SK-N-SH (cell line): Measurements from ENCODE around the gene TACO1. TPM values are rescaled to one million over a fixed set of nuclear protein-coding genes. Genes with fewer than 3 reads are reported as not detected.

Source experiments
- CTCF ChIA-PET: fragments of 300-600, 350-600 bp; formaldehyde crosslinking; extraction: SDS; loops from one replicate; lab custom pipeline; 2021; lab: Yijun Ruan, JAX
- POLR2A ChIA-PET: fragments of 350-600 bp; sonication (Branson Sonifier 250); formaldehyde crosslinking; extraction: SDS; loops from one replicate; lab custom pipeline; 2020; ENCODE audit warnings: antibody characterized with exemption, inconsistent platforms; lab: Yijun Ruan, JAX
- DNase-seq: peaks from one replicate; pipeline ENCODE4 v3.0.0; 2012
- H2AFZ ChIP-seq: fragments of 200-600 bp; sonication (generic); 2 replicates; pipeline ENCODE4 v1.8.1; 2016; ENCODE audit warnings: antibody characterized with exemption, mild to moderate bottlenecking, low read depth
- H3F3A ChIP-seq: fragments of 200-600 bp; sonication (generic); replicated peaks from 2 replicates; pipeline ENCODE3; 2016; ENCODE audit warnings: antibody characterized with exemption, mild to moderate bottlenecking; ENCODE audit not compliant: insufficient read depth
- H3K27ac ChIP-seq, 2 experiments: fragments of 200-500 bp in 1 of 2; fragments of 200-600 bp in 1 of 2; sonication (Bioruptor generic) in 1 of 2; sonication (generic), shearing (Covaris generic) in 1 of 2; 2 replicates each; pipeline versions ENCODE4 v1.5.1 to v1.6.1; 2014 to 2016; ENCODE audit warnings: low read depth in 2 of 2, inconsistent platforms in 1 of 2, low read length in 1 of 2, mild to moderate bottlenecking in 1 of 2, mixed read lengths in 1 of 2
- H3K27me3 ChIP-seq: fragments of 200-600 bp; sonication (generic), shearing (Covaris generic); 2 replicates; pipeline ENCODE4 v1.6.1; 2016; ENCODE audit warnings: mixed run types; ENCODE audit not compliant: insufficient read depth
- H3K36me3 ChIP-seq, 2 experiments: fragments of 200-500 bp in 1 of 2; fragments of 200-600 bp in 1 of 2; sonication (Bioruptor generic) in 1 of 2; sonication (generic) in 1 of 2; replicated peaks in 1 of 2; 2 replicates each; pipeline versions ENCODE3 to v1.5.1; 2014 to 2016; ENCODE audit warnings: low read length in 1 of 2, mild to moderate bottlenecking in 1 of 2; ENCODE audit not compliant: insufficient read depth in 2 of 2, control insufficient read depth in 1 of 2
- H3K4me1 ChIP-seq, 2 experiments: fragments of 200-500 bp in 1 of 2; fragments of 200-600 bp in 1 of 2; sonication (Bioruptor generic) in 1 of 2; sonication (generic), shearing (Covaris generic) in 1 of 2; 2 replicates each; pipeline versions ENCODE4 v1.5.1 to v1.6.1; 2014 to 2016; ENCODE audit warnings: low read depth in 1 of 2, low read length in 1 of 2, mixed run types in 1 of 2; ENCODE audit not compliant: insufficient read depth in 2 of 2, control insufficient read depth in 1 of 2
- H3K4me2 ChIP-seq: fragments of 200-600 bp; sonication (generic), shearing (Covaris generic); 2 replicates; pipeline ENCODE4 v1.6.1; 2017; ENCODE audit warnings: mixed run types
- H3K4me3 ChIP-seq, 2 experiments: fragments of 200-500 bp in 1 of 2; fragments of 200-600 bp in 1 of 2; sonication (Bioruptor generic) in 1 of 2; sonication (generic), shearing (Covaris generic) in 1 of 2; 2 replicates each; pipeline versions ENCODE4 v1.5.1 to v1.8.1; 2014 to 2016; ENCODE audit warnings: low read depth in 2 of 2, inconsistent platforms in 1 of 2, low read length in 1 of 2, mild to moderate bottlenecking in 1 of 2, mixed read lengths in 1 of 2, moderate library complexity in 1 of 2
- H3K79me2 ChIP-seq: fragments of 200-600 bp; sonication (generic); 2 replicates; pipeline ENCODE4 v1.8.1; 2017; ENCODE audit warnings: mild to moderate bottlenecking; ENCODE audit not compliant: insufficient read depth
- H3K9ac ChIP-seq: fragments of 200-600 bp; sonication (generic); 2 replicates; pipeline ENCODE4 v1.6.1; 2017; ENCODE audit warnings: mixed run types
- H3K9me2 ChIP-seq: fragments of 200-600 bp; sonication (generic); 2 replicates; pipeline ENCODE4 v1.6.1; 2017; ENCODE audit warnings: mixed run types
- H3K9me3 ChIP-seq: fragments of 200-600 bp; sonication (generic); 2 replicates; pipeline ENCODE4 v1.6.1; 2017; ENCODE audit warnings: mixed run types, mild to moderate bottlenecking, moderate library complexity
- H4K20me1 ChIP-seq: fragments of 200-600 bp; sonication (generic); 2 replicates; pipeline ENCODE4 v1.6.1; 2017; ENCODE audit warnings: mild to moderate bottlenecking, mixed run types; ENCODE audit not compliant: insufficient read depth
- CTCF ChIP-seq: fragments of 200-600 bp; sonication (generic); IDR thresholded peaks from 2 replicates; pipeline ENCODE4 v1.6.1; 2017; ENCODE audit warnings: antibody characterized with exemption, mild to moderate bottlenecking, moderate library complexity
- ELF1 ChIP-seq: IDR thresholded peaks from 2 replicates; pipeline ENCODE4 v1.4.0; 2012
- EZH2phosphoT487 ChIP-seq: fragments of 200-600 bp; sonication (generic); IDR thresholded peaks from 2 replicates; pipeline ENCODE4 v1.6.1; 2017; ENCODE audit warnings: low read depth, mixed run types, mild to moderate bottlenecking, antibody characterized with exemption, moderate library complexity, borderline replicate concordance
- FOSL2 ChIP-seq: IDR thresholded peaks from 2 replicates; pipeline ENCODE4 v1.4.0; 2012; ENCODE audit warnings: low read depth, mild to moderate bottlenecking, moderate library complexity, borderline replicate concordance
- GABPA ChIP-seq: IDR thresholded peaks from 2 replicates; pipeline ENCODE4 v1.4.0; 2012; ENCODE audit warnings: low read depth, mild to moderate bottlenecking
- IRF3 ChIP-seq: fragments of 150-350 bp; IDR thresholded peaks from 2 replicates; pipeline ENCODE4 v1.6.1; 2016; ENCODE audit warnings: mild to moderate bottlenecking, low read depth, low read length
- JUND ChIP-seq: IDR thresholded peaks from 2 replicates; pipeline ENCODE4 v1.4.0; 2012
- MAX ChIP-seq: IDR thresholded peaks from 2 replicates; pipeline ENCODE4 v1.4.0; 2012; ENCODE audit warnings: low read depth
- NFIC ChIP-seq: IDR thresholded peaks from 2 replicates; pipeline ENCODE4 v1.4.0; 2012; ENCODE audit warnings: borderline replicate concordance
- POLR2AphosphoS5 ChIP-seq: IDR thresholded peaks from 2 replicates; pipeline ENCODE4 v1.6.1; 2012; ENCODE audit warnings: low read depth, low read length
- SMC3 ChIP-seq: IDR thresholded peaks from 2 replicates; pipeline ENCODE4 v1.6.1; 2012; ENCODE audit warnings: low read depth, low read length, improper control_type of control experiment
- TAF1 ChIP-seq: IDR thresholded peaks from 2 replicates; pipeline ENCODE4 v1.6.1; 2012; ENCODE audit warnings: low read depth, mild to moderate bottlenecking, low read length, moderate library complexity, borderline replicate concordance
- TEAD4 ChIP-seq: IDR thresholded peaks from 2 replicates; pipeline ENCODE4 v1.4.0; 2012; ENCODE audit warnings: mild to moderate bottlenecking, borderline replicate concordance; ENCODE audit not compliant: insufficient read depth
- WGBS: methylation state at CpG from one replicate; pipeline ENCODE4 v1.1.6; 2017; ENCODE audit warnings: low lambda C conversion rate; 5-methylcytosine and 5-hydroxymethylcytosine counted together
- polyA plus RNA-seq, 3 experiments: library from polyadenylated mRNA; depleted of rRNA; stranded (reverse); fragments of >200 nt; gene quantifications; 2 replicates each; pipeline ENCODE4 v1.2.3, GENCODE V29; 2012

TACO1 gene
- polyA plus RNA-seq, 1 of the 3 experiments (the other 2 are of a cell fraction) = 37.9 TPM

GRCh38 chr17:63579633-63580032 is 21.1 kb upstream of the TACO1 start:
- no peaks in the 10 kb centered on the region for H3K9me3 ChIP-seq
- no peak overlapping the region for H3K9ac ChIP-seq
- POLR2A ChIA-PET = no interaction called here
- DNase-seq = no peak
- no peak overlapping the region for H3K4me2 ChIP-seq
- H3K4me1 ChIP-seq = no peaks in the 10 kb centered on the region; a peak in 1 of 4 replicates
- CTCF ChIA-PET = interaction anchor here (1.2 to 7.3 kb wide), 6 partner anchors 11 to 155 kb away, joined by 4 to 41 read pairs (median 4); no protein-coding TSS in a partner anchor
- TF ChIP-seq GABPA (no peak), CTCF (no peak), MAX (no peak), POLR2AphosphoS5 (no peak), IRF3 (no peak), EZH2phosphoT487 (no peak), SMC3 (no peak)
- TF ChIP-seq, all 33 proteins: peak for 0
- 94% methylated on average over 11 of the region's 11 CpGs for WGBS
- peaks cover 78% of the 10 kb centered on the region for H3K79me2 ChIP-seq
- peaks cover 44 to 48% of the 10 kb centered on the region in 2 experiments for H3K36me3 ChIP-seq
- no peaks in the 10 kb centered on the region for H3K9me2 ChIP-seq
- H3K27ac ChIP-seq = no peak overlapping the region
- no peaks in the 10 kb centered on the region for H3K27me3 ChIP-seq
- no peak overlapping the region for H2AFZ ChIP-seq
- H3K4me3 ChIP-seq = no peak overlapping the region
- H3F3A ChIP-seq = no peaks in the 10 kb centered on the region
- H4K20me1 ChIP-seq = peaks cover 49% of the 10 kb centered on the region

GRCh38 chr17:63587770-63588169 is 12.9 kb upstream of the TACO1 start:
- CTCF ChIA-PET = interaction anchor here (1.4 to 2.0 kb wide), 2 partner anchors 13 to 25 kb away, joined by 4 to 5 read pairs; no protein-coding TSS in a partner anchor
- WGBS = 95% methylated on average over 5 of the region's 5 CpGs
- no peaks in the 10 kb centered on the region for H4K20me1 ChIP-seq
- TF ChIP-seq TAF1 (no peak), ELF1 (no peak), NFIC (no peak), TEAD4 (no peak), FOSL2 (no peak), SMC3 (no peak), JUND (no peak)
- H3F3A ChIP-seq = peaks cover 8% of the 10 kb centered on the region
- no peaks in the 10 kb centered on the region for H3K9me3 ChIP-seq
- POLR2A ChIA-PET = no interaction called here
- H2AFZ ChIP-seq = no peak overlapping the region
- H3K27me3 ChIP-seq = no peaks in the 10 kb centered on the region
- DNase-seq = no peak
- H3K4me3 ChIP-seq = no peak overlapping the region
- peaks cover 70% of the 10 kb centered on the region in 2 experiments for H3K36me3 ChIP-seq
- no peak overlapping the region for H3K27ac ChIP-seq
- no peak overlapping the region for H3K9ac ChIP-seq
- H3K4me1 ChIP-seq = no peaks in the 10 kb centered on the region
- H3K4me2 ChIP-seq = no peak overlapping the region
- H3K9me2 ChIP-seq = no peaks in the 10 kb centered on the region
- H3K79me2 ChIP-seq = peaks cover 11% of the 10 kb centered on the region; the same call in 1 of the 2 replicates
